Measurements from ENCODE around the gene TTF1.
A peak's percentile ranks its signal among the peaks of the same experiment; 100 is the strongest.
"Not testable (repeated sequence)": the region's sequence is repeated elsewhere in the genome, so short reads cannot be mapped to it uniquely, and the experiment has no call there.

Gene TTF1

GRCh38 chr9:132411091-132411508 is 4.5 kb upstream of the TTF1 start:
- peak; percentile 26 to 40 for DNase-seq (ENCODE audit: low read depth in 2 of 2)

- no peak for DNase-seq (ENCODE audit: low read depth in 2 of 2)
Observed at GRCh38 chr9:132410642-132411041, 4.0 kb upstream of the TTF1 start.

- DNase-seq (ENCODE audit: low read depth in 2 of 2): no peak
Observed at GRCh38 chr9:132409828-132410528, 3.3 kb upstream of the TTF1 start, which contains the start of gene CFAP77. CFAP77 (plus strand) TSS chr9:132410211; CDS start chr9:132410272, 61 bp downstream.

GRCh38 chr9:132408521-132408920 is 1.9 kb upstream of the TTF1 start:
- no peak for DNase-seq (ENCODE audit: low read depth in 2 of 2)

GRCh38 chr9:132407196-132407595 is 556 bp upstream of the TTF1 start:
- DNase-seq (ENCODE audit: low read depth in 2 of 2): no peak

- DNase-seq (ENCODE audit: low read depth in 2 of 2): no peak
Observed at GRCh38 chr9:132404228-132404881, 2.3 kb downstream of the TTF1 start.

- DNase-seq (ENCODE audit: low read depth in 2 of 2): no peak
Observed at GRCh38 chr9:132401824-132402223, 4.8 kb downstream of the TTF1 start.

GRCh38 chr9:132395560-132395959 is 11.1 kb downstream of the TTF1 start:
- DNase-seq (ENCODE audit: low read depth in 2 of 2): no peak

GRCh38 chr9:132391449-132391848 is 15.2 kb downstream of the TTF1 start:
- no peak for DNase-seq (ENCODE audit: low read depth in 2 of 2)

GRCh38 chr9:132390966-132391365 is 15.7 kb downstream of the TTF1 start:
- no peak for DNase-seq (ENCODE audit: low read depth in 2 of 2)

- no peak for DNase-seq (ENCODE audit: low read depth in 2 of 2)
Observed at GRCh38 chr9:132387133-132387532, 19.5 kb downstream of the TTF1 start.

GRCh38 chr9:132384376-132384775 is 22.3 kb downstream of the TTF1 start:
- no peak for DNase-seq (ENCODE audit: low read depth in 2 of 2)

- DNase-seq (ENCODE audit: low read depth in 2 of 2): no peak
Observed at GRCh38 chr9:132383462-132383883, 23.2 kb downstream of the TTF1 start.

- DNase-seq (ENCODE audit: low read depth in 2 of 2): no peak
Observed at GRCh38 chr9:132381966-132382541, 24.6 kb downstream of the TTF1 start.

GRCh38 chr9:132378416-132378815 is 28.2 kb downstream of the TTF1 start:
- DNase-seq (ENCODE audit: low read depth in 2 of 2): not testable (repeated sequence)

- DNase-seq (ENCODE audit: low read depth in 2 of 2): not testable (repeated sequence)
Observed at GRCh38 chr9:132377769-132378168, 28.9 kb downstream of the TTF1 start.

GRCh38 chr9:132372177-132373095 is 34.2 kb downstream of the TTF1 start:
- DNase-seq (ENCODE audit: low read depth in 2 of 2): no peak

- DNase-seq (ENCODE audit: low read depth in 2 of 2): no peak
Observed at GRCh38 chr9:132370592-132370991, 36.0 kb downstream of the TTF1 start.

GRCh38 chr9:132369421-132369820 is 37.2 kb downstream of the TTF1 start:
- DNase-seq (ENCODE audit: low read depth in 2 of 2): no peak

GRCh38 chr9:132367613-132368313 is 38.9 kb downstream of the TTF1 start:
- DNase-seq (ENCODE audit: low read depth in 2 of 2): no peak

GRCh38 chr9:132366481-132366880 is 40.2 kb downstream of the TTF1 start:
- DNase-seq (ENCODE audit: low read depth in 2 of 2): no peak

Measured in stimulated activated CD8-positive, alpha-beta memory T cell treated with anti-CD3 and anti-CD28 coated beads, Interleukin-2, amount 100 ng/mL, for 1 hour (primary cell).